PC-9 (cell line): Measurements from ENCODE around the gene DLGAP1.

Experiments
- EZH2 ChIP-seq: fragments of 200-600 bp; sonication (generic); IDR thresholded peaks from 2 replicates; pipeline ENCODE4 v1.8.0; 2017; ENCODE audit warnings: antibody characterized with exemption, low read depth
- TF ChIP-seq, protein P1 (sequence below): fragments of 200-600 bp; sonication (generic); conservative IDR thresholded peaks from 2 replicates; pipeline ENCODE4 v1.6.1; 2017; ENCODE audit warnings: mixed run types, antibody characterized with exemption, mild to moderate bottlenecking, moderate library complexity

- TF ChIP-seq, protein P1, sequence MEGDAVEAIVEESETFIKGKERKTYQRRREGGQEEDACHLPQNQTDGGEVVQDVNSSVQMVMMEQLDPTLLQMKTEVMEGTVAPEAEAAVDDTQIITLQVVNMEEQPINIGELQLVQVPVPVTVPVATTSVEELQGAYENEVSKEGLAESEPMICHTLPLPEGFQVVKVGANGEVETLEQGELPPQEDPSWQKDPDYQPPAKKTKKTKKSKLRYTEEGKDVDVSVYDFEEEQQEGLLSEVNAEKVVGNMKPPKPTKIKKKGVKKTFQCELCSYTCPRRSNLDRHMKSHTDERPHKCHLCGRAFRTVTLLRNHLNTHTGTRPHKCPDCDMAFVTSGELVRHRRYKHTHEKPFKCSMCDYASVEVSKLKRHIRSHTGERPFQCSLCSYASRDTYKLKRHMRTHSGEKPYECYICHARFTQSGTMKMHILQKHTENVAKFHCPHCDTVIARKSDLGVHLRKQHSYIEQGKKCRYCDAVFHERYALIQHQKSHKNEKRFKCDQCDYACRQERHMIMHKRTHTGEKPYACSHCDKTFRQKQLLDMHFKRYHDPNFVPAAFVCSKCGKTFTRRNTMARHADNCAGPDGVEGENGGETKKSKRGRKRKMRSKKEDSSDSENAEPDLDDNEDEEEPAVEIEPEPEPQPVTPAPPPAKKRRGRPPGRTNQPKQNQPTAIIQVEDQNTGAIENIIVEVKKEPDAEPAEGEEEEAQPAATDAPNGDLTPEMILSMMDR: no peak
- no peak for TF ChIP-seq EZH2
Measured at GRCh38 chr18:4335386-4335785, 119.7 kb downstream of the DLGAP1 start.
